GM10847 (cell line): Measurements from ENCODE around the gene MAP7D2.

ENCODE experiments used
- POLR2A ChIP-seq: IDR thresholded peaks from 2 replicates; pipeline ENCODE4 v1.6.1; 2011; ENCODE audit not compliant: insufficient read length; ENCODE audit errors: extremely low read depth

MAP7D2 gene

DNA sequence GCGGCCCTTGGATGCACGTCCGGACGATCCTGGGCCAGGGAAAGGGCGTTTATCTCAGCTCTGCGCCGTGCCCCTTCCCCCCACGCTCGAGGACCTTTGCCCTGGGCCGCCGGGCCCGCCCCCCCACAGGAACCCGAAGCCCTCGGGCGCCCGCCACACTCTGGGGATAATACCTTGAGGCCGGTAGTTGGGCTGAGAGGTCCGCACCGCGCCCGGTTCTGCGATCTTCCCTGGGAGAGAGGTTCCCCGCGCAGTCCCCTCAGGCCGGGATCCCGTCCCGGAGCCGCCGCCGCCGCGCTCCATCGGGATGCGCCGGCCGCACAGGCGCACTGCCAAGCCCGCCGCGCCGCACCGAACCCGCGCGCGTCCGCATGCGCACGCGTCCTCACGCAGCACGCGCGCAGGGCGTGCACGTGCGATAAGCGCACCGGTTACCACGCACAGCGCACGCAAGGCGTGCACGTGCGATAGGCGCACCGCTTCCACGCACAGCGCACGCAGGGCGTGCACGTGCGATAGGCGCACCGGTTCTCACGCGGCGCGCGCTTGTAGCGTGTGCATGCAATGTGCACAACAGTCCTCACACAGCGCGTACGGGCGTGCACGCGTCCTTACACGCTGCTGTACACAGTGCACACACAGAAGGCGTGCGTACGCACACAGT is at the start of gene MAP7D2:
TSS of gene MAP7D2 (minus strand) at position 331 of the 664 bp plus-strand sequence. CDS start at position 303, 28 bp downstream.
- no peak for TF ChIP-seq POLR2A

DNA sequence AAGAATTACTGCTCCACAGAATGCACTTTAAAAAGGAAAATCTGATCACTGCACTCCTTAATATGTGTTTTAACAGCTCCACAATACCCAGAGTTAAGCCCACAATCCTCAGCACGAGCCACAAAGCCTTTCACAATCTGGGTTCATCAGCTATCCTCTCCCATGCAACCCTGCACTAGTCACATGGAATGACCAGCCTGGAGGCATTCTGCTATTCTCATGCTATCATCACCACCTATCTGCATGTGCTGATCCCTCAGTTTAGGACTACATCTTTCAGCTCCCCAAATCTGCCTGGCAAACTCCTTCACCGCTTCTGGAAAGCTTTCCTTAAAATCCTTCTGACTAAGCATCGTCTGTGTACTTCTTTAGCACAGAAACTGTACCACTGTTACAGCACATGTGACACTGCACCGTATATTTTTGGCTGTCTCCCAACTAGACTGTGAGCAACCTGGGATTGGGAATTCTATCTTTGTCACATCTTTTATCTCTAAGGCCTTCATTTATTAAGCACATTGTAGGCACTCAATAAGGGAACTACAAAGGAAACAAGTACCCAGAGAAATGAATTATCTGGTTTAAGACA is 43.2 kb upstream of the MAP7D2 start:
- TF ChIP-seq POLR2A, result no peak

DNA sequence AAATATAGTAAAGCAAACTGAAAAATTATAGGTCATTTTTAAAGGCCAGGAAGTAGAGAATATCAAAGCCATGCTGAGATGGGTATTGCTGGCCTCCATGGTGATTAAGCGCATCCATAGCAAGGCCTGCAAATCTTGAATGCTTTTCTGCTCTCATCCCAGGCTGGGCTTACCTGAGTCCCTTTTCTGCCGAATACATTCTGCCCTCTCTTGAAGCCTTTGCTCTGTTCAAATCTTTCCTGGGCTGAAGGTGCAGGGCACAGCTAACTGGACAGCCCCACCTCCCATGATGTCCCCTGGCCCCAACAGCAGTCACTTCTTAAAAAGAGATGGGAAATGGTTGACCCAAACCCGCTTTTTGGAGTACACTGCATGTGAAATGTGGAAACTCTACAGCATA is 35.0 kb upstream of the MAP7D2 start:
- TF ChIP-seq POLR2A, result no peak

DNA sequence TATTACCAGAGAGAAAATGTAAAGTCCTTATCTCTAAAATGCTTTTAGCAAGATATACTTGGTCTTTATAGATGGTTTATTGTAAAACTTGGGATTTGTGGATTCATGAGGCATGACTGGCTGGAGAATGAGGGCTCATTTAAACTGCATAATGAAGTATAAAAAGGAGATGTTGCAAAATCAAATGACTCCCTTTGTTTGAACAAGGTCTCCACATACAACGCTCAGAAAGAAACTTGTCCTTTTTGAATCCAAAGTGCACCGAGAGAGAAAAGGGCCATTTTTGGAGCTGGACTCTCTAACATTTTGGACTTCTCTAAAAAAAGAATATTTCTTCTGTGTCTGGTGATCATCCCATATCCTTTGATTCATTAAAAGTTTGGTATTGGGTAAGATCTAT is 32.6 kb upstream of the MAP7D2 start:
- TF ChIP-seq POLR2A, result no peak

DNA sequence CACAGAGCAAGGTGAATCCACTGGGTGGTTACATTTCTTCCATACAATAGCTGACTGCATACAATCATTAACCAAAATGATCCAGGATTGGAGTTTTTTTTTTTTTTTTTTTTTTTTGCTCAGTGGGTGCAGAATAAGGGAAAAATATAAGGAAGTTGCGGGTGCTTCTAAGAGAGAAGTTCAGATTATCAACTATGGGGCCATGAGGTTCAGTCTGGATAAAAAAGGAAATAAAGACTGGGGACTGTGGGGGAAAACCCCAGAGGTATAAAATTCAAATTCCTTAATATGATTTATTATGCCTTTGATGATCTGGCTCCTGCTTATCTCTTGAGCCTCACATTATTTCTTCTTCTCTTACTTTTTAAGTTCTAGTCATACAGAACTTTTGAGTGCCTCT is 30.9 kb upstream of the MAP7D2 start:
- no peak for TF ChIP-seq POLR2A

DNA sequence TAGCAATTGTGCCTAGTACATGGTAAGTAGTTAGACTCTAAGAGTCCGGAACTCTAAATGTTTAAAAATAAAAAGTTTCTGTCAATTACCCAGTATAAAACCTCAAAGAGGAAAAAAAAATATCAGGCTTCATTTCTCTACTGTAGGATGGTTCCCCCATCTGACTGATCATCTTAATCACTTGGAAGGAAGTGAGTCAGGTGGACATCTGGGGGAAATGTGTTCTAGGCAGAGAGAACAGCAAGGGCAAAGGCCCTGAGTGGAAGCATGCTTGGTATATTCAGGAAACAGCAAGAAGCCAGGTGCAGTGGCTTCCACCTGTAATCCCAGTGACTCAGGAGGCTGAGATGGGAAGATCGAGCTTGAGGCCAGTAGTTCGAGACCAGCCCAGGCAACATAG is 27.8 kb upstream of the MAP7D2 start:
- no peak for TF ChIP-seq POLR2A

DNA sequence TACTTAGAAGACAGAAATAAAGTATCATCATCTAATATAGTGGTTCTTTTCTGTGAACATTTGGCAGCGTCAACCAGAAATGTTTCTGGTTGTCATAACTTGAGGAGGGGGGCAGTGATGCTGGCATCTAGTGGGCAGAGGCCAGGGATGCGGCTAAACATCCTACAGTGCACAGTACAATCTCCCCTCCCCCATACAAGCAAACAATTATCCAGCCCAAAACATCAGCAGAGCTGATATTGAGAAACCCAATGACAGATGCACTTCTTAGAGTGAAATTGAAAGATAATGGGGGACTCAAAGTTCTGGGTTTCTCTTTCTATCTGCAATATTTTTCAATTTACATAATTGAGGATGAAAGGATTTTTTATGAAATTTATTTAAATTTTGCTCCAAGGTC is 26.9 kb upstream of the MAP7D2 start:
- TF ChIP-seq POLR2A, result no peak

DNA sequence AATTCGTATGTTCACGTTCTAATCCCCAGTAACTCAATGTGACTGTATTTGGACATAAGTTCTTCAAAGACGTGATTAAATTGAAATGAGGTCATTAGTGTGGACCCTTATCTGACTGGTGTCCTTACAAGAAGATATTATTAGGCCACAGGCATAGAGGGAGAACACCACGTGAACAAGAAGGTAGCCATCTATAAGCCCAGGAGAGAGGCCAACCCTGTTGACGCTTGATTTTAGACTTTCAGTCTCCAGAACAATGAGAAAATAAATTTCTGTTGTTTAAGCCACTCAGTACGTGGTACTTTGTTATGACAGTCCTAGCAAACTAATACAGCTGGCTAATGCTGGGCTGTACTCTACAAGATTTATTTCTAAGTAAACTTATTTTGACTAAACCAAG is 26.4 kb upstream of the MAP7D2 start:
- no peak for TF ChIP-seq POLR2A

DNA sequence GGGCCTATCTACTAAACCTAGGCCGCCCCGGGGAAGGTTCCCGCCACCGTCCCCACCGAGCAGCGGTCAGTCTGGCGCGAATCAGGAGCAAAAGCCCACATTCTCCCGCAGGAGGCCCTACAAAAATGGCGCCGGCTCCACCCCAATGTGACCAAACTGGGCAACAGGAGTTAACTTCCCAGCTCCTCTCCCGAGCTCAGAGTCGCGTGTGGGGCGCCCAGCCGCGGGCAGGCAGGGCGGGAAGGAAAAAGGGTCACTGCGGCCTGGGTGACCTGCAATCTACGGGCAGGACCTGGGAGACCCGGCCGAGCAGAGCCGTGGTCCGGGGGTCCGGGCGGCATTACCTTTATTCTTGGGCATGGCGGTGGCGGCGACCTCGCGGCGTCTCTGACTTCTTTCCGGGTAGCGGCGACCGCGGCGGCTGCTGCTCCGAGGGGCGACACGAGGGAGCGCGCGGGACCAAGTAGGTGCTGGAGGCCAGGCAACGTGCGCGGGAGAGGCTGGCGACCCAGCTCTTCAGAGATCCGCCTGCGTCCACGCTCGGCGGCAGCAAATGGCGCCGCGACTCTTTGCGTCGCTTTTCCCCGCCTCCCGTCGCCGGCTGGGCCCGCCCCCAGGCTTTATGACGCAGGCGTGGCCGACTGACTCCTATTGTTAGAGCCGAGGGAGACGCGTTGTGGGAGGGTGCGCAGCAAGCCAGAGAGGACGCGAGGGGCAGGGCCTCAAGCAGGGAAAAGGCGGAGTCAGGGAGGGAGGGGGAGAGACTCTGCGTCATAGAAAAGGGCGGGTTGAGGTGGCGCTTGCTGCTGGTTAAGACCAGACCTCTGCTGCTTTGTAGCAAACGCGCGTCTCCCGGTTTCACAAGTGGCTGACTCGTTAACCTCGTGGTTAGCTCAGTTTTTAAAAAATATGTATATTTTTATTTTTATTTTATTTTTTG is 24.8 kb upstream of the MAP7D2 start, which contains the start of gene EIF1AX:
TSS of gene EIF1AX (minus strand) at position 558 of the 940 bp plus-strand sequence. CDS start at position 360, 198 bp downstream.
- peak; percentile 67 for TF ChIP-seq POLR2A

DNA sequence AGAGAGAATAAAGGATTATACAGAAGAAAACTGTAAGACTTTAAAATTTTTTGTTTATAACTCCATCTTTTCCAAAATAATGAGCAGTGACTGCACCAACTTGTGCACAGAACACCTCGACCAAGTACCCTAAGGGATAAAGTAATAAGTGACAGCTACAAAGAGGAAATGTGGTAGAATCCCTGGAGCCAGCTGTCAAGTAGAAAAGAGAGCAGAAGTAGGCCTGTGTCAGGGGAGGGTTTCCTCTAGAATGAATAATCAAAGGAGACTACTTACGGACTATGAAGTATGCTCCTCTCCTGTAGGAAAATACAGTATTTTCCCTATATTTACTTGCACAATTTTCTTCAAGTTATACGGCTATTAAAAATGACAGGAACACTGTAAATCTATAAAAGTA is 23.7 kb upstream of the MAP7D2 start:
- TF ChIP-seq POLR2A, result no peak

DNA sequence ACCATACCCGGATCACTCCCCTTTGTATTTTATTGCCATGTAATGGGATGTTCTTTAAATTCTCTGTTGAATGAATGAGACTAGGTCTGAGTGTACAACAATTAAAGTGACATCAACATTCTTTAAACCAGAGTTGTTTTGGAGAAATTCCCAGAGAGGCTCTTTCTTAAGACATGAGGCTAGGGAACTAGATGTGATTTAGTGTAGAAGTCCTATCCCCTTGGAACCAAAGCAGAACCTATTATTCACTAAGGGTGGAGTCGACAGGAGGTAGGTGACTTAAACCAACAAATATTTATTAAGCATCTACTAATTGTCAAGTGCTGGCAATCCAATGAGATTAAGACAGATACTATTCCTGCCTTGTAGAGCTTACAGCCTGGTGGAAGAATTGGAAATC is 23.3 kb upstream of the MAP7D2 start:
- no peak for TF ChIP-seq POLR2A

DNA sequence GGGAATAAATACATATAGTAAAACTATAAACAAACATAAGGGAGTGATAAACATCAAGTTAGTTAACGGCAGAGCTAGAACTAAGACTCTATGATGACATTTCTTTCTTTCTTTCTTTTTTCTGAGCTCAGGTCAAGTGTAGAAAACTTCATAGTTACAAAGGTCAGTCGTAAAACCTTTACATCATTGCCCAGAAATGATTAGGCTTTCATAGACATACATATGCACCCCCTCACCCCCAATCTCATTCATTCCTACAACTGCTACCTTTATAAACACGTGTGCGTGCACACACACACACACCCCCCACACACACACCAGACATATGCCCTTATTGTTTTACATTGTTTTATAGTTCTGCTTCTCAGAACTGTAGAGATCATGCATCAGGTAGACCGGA is 19.2 kb upstream of the MAP7D2 start:
- no peak for TF ChIP-seq POLR2A

DNA sequence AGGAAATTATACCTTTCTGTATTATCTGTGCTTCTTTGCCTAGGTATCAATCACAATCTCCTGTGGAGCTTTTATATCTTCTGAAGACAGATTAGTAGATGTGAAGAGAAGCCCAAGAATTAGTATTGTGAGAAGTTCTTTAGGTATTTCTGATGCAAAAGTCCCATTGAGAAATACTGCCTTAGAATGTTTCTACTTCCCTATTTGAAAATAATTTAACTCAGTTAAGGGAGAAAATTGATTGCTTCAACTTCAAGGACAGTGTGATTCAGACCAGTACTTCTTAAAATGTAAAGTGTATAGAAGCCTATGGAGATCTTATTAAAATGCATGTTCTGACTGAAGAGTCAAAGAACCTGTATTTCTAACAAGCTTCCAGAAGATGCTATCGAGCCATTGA is 16.0 kb upstream of the MAP7D2 start:
- TF ChIP-seq POLR2A, result no peak

DNA sequence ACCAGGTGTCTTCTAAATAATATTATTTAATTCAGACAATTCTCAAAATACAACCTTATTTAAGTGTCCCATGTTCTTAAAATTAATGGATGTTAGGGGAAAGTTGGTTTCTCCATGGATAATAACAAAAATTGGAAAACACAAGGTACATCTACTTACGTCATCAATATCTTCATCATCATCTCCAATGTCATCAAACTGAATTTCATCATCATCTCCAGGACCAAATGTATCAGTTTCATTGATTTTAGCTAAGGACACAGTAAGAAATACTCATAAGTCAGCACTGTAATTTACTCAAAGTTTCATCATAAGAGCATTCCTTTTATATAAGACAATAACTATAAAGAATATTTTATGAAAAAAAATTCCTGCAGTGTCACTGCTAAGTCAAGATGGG is 13.7 kb upstream of the MAP7D2 start:
- TF ChIP-seq POLR2A, result no peak

DNA sequence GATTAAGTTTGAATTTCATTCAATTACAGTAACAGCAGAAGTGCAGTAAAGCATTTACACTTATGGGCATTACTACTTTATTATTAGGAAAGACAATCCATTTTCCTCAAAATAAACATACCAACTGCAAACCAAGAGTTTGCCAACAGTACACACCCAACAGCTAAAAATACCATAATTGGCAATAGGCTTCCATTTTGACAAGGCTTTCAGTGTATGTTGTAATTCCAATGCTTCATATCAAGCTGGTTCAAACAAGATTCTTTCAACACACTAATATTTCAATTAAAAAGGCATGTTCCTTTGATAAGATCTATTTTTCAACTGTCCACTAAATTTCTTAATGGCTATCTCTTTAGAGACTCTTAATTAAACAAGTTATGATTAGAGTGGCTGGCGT is 12.8 kb upstream of the MAP7D2 start:
- TF ChIP-seq POLR2A, result no peak

DNA sequence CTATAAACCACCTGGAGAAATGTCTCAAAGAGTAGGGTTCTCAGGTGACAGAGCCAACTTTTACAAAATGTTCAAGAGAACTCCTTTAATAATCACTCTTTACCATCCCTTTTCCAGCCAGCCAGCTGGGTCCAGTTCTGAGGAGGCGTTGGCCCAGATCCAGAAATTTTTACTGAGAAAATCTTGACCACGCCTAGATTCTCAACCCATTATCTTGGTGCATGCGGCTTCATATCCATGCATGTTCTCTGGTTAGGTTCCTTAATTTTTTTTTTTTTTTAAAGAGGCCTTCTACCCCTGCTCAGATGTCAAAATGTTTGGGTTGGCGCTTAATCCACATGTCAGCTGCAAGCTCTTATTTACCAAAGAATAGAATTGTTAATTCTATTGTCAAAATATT is 12.0 kb upstream of the MAP7D2 start:
- no peak for TF ChIP-seq POLR2A

DNA sequence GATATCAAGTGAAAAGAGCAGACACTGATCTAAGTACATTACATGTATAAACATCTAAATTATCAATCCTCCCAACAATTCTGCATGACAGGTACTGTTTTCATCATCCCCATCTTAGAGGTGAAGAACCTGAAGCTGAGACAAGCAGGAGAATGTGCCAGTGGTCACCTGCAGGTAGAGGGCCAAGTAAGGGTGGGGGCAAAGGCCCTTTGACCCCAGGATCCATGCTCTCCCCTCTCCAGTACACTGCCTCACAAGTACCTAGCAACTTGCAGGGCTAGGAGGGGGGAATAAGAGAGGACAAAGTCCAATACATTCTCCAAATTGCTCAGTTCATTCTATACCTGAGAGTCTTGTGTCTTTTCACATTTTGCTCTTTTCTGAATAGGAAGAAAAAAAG is 8.3 kb upstream of the MAP7D2 start:
- TF ChIP-seq POLR2A, result no peak
